Smooth muscle cell (in vitro differentiated cells): ENCODE measurements around the gene SAMD11. TPM values are rescaled to one million over a fixed set of nuclear protein-coding genes. Genes with fewer than 3 reads are reported as not detected.

ENCODE experiments used
- DNase-seq: peaks from one replicate; lab custom pipeline; 2025; ENCODE audit not compliant: unreplicated experiment; lab: John Stamatoyannopoulos, UW
- H2AFZ ChIP-seq: fragments of 200-600 bp; sonication (generic); 2 replicates; pipeline ENCODE4 v1.6.0; 2016; ENCODE audit warnings: antibody characterized with exemption, low read depth, mild to moderate bottlenecking
- H3F3A ChIP-seq: fragments of 200-600 bp; sonication (generic); 2 replicates; pipeline ENCODE4 v1.6.0; 2017; ENCODE audit warnings: antibody characterized with exemption, low read depth
- H3K27ac ChIP-seq: fragments of 200-600 bp; sonication (generic); 2 replicates; pipeline ENCODE4 v1.5.1; 2016; ENCODE audit warnings: low read depth, mild to moderate bottlenecking
- H3K27me3 ChIP-seq: fragments of 200-600 bp; sonication (generic); 2 replicates; pipeline ENCODE4 v1.6.1; 2016; ENCODE audit warnings: low read depth, mild to moderate bottlenecking
- H3K36me3 ChIP-seq: fragments of 200-600 bp; sonication (generic); 2 replicates; pipeline ENCODE4 v1.5.1; 2016; ENCODE audit warnings: low read depth
- H3K4me1 ChIP-seq: fragments of 200-600 bp; sonication (generic); 2 replicates; pipeline ENCODE4 v1.5.1; 2016; ENCODE audit warnings: low read depth
- H3K4me2 ChIP-seq: fragments of 200-600 bp; sonication (generic); 2 replicates; pipeline ENCODE4 v1.6.0; 2016; ENCODE audit warnings: mild to moderate bottlenecking
- H3K4me3 ChIP-seq: fragments of 200-600 bp; sonication (generic); 2 replicates; pipeline ENCODE4 v1.5.1; 2016; ENCODE audit warnings: mild to moderate bottlenecking
- H3K79me2 ChIP-seq: fragments of 200-600 bp; sonication (generic); 2 replicates; pipeline ENCODE4 v1.6.0; 2016; ENCODE audit warnings: low read depth, mild to moderate bottlenecking
- H3K9ac ChIP-seq: fragments of 200-600 bp; sonication (generic); 2 replicates; pipeline ENCODE4 v1.6.0; 2016; ENCODE audit warnings: low read depth
- H3K9me3 ChIP-seq: fragments of 200-600 bp; sonication (generic); replicated peaks from 2 replicates; pipeline ENCODE4 v1.5.1; 2016; ENCODE audit warnings: low read depth
- H4K20me1 ChIP-seq: fragments of 200-600 bp; sonication (generic); 2 replicates; pipeline ENCODE4 v1.6.0; 2016; ENCODE audit warnings: low read depth
- WGBS: methylation state at CpG from one replicate; pipeline ENCODE4 v1.1.7; 2016; ENCODE audit warnings: low lambda C conversion rate; 5-methylcytosine and 5-hydroxymethylcytosine counted together
- polyA plus RNA-seq: library from polyadenylated mRNA; unstranded; fragments of >200 nt; fragmentation: Nextera tagmentation; extraction: Ambion mirVana; gene quantifications from 2 replicates; pipeline ENCODE4 v1.2.1, GENCODE V29; 2016
- total RNA-seq: library from RNA; depleted of rRNA; stranded (reverse); fragments of >200 nt; gene quantifications from 2 replicates; pipeline ENCODE4 v1.2.3, GENCODE V29; 2014
- TF ChIP-seq, protein P1 (sequence below): fragments of 200-600 bp; sonication (generic); IDR thresholded peaks from 2 replicates; pipeline ENCODE4 v1.5.1; 2017; ENCODE audit warnings: borderline replicate concordance, mild to moderate bottlenecking, antibody characterized with exemption; ENCODE audit not compliant: insufficient read depth, poor library complexity, severe bottlenecking

The SAMD11 gene
- total and polyA plus RNA-seq, 2 experiments from 2014 or later: 18.0 to 21.1 TPM

DNA sequence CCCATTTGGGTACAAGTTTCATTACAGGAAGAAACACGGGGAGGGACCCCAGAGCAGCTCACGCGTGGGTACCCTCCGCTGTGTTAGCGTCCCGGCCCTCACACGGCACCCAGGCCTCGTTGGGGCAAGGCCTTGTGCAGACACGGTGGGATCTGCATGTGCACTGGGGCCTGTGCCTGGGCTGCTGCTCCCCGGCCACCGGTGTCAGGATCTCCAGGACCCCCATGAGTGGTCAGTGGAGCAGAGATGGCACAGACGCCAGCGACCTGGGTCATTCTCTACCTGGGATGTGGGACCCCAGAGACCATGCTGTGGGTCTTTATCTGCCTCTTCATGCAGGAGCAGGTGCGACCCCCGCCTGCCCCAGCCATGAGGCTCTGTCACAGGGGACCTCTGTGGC, 5.4 kb upstream of the SAMD11 start:
- Histone ChIP-seq H3K9me3 (no peaks in the 10 kb centered on the region), H3F3A (no peaks in the 10 kb centered on the region), H3K4me2 (no peak overlapping the region), H2AFZ (no peak overlapping the region), H3K4me1 (peaks cover 9% of the 10 kb centered on the region), H3K79me2 (no peaks in the 10 kb centered on the region), H4K20me1 (peaks cover 18% of the 10 kb centered on the region), H3K4me3 (no peak overlapping the region), H3K36me3 (no peaks in the 10 kb centered on the region), H3K27ac (no peak overlapping the region), H3K27me3 (no peaks in the 10 kb centered on the region), H3K9ac (no peak overlapping the region)
- WGBS: 88% methylated on average over 15 of the region's 15 CpGs
- TF ChIP-seq, protein P1, sequence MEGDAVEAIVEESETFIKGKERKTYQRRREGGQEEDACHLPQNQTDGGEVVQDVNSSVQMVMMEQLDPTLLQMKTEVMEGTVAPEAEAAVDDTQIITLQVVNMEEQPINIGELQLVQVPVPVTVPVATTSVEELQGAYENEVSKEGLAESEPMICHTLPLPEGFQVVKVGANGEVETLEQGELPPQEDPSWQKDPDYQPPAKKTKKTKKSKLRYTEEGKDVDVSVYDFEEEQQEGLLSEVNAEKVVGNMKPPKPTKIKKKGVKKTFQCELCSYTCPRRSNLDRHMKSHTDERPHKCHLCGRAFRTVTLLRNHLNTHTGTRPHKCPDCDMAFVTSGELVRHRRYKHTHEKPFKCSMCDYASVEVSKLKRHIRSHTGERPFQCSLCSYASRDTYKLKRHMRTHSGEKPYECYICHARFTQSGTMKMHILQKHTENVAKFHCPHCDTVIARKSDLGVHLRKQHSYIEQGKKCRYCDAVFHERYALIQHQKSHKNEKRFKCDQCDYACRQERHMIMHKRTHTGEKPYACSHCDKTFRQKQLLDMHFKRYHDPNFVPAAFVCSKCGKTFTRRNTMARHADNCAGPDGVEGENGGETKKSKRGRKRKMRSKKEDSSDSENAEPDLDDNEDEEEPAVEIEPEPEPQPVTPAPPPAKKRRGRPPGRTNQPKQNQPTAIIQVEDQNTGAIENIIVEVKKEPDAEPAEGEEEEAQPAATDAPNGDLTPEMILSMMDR: no peak
- no peak for DNase-seq

DNA sequence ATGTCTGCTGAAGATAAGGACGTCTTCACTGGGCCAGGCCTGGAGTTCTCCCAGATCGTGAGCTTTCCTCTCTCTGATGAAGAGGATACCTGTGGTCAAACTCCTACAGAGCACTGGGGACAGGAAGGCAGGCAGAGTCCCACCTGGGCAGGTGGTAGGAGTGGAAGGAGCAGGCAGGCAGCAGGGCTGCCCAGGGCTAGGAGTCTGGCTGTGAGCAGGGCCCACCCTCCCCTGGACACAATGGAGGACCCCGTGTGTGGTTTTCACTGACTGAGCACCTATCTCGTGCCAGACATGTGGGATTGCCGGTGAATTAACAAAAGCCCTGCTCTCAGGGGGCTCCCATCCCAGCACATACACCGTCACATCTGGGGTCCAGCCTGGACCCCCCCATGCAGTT, 4.9 kb upstream of the SAMD11 start:
- Histone ChIP-seq H2AFZ (no peak overlapping the region), H4K20me1 (peaks cover 19% of the 10 kb centered on the region), H3K4me1 (peaks cover 12% of the 10 kb centered on the region), H3F3A (no peaks in the 10 kb centered on the region), H3K9ac (no peak overlapping the region), H3K4me2 (no peak overlapping the region), H3K27ac (no peak overlapping the region), H3K79me2 (no peaks in the 10 kb centered on the region), H3K36me3 (no peaks in the 10 kb centered on the region), H3K9me3 (no peaks in the 10 kb centered on the region), H3K27me3 (no peaks in the 10 kb centered on the region), H3K4me3 (no peak overlapping the region)
- DNase-seq: no peak
- 76% methylated on average over 6 of the region's 6 CpGs for WGBS
- TF ChIP-seq, protein P1: no peak

DNA sequence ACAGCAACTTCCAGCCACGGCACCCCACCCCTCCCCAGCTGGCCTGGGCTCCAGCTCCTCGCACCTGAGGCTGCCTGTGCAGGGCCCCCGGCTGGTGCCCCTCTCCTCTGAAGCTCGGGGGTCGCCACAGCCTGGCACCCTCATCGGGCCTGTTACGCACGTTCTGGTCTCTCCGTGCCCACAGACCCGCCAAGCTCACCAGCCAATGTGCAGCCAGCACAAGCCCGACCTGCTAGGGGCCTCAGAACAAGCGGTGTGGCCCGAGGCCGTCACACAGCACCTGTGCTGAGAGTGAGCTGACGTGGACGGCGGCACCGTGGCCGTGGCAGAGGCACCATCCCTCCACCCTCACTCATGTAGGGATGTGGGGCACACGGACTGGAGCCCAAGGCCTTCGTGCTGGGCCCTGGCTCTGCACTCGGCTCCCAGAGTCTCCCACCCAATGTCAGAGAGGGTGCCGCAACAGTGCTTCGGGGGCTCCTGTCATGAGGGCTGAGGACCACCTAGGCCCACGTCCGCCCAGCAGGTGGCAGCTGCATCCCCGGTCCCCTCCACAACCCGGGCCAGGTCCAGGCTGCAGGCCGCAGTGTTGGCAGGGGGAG, 4.4 kb upstream of the SAMD11 start:
- Histone ChIP-seq H4K20me1 (peaks cover 19% of the 10 kb centered on the region), H3K27ac (no peak overlapping the region), H2AFZ (no peak overlapping the region), H3K4me1 (peaks cover 12% of the 10 kb centered on the region), H3K36me3 (no peaks in the 10 kb centered on the region), H3K4me2 (no peak overlapping the region), H3K9me3 (no peaks in the 10 kb centered on the region), H3K27me3 (no peaks in the 10 kb centered on the region), H3K4me3 (no peak overlapping the region), H3K79me2 (no peaks in the 10 kb centered on the region), H3F3A (no peaks in the 10 kb centered on the region), H3K9ac (no peak overlapping the region)
- TF ChIP-seq, protein P1: no peak
- WGBS: 89% methylated on average over 29 of the region's 29 CpGs
- DNase-seq: no peak

DNA sequence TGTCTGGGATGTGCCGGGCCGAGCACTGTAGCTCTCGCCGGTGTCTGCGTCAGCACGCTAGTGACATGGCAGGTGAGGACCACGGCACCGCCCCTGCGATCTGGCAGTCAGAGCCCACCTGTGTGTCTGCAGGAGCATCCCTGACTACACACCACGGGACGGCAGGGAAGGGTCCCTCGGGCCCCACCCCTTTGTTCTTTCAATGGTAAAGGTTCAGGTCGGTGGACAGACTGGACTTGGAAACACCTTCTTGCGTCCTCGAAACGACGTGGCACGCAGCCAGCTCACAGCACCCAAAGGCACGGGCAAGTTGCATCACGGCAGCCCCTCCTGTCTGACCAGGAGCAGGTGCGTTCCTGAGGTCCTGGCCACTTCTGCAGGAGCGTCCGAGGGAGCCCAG, 3.7 kb upstream of the SAMD11 start:
- H3K9ac ChIP-seq: no peak overlapping the region
- H3K27ac ChIP-seq: no peak overlapping the region
- H3K36me3 ChIP-seq: no peaks in the 10 kb centered on the region
- no peak overlapping the region for H3K4me2 ChIP-seq
- H3F3A ChIP-seq: no peaks in the 10 kb centered on the region
- peaks cover 12% of the 10 kb centered on the region for H3K4me1 ChIP-seq
- TF ChIP-seq, protein P1: no peak
- H4K20me1 ChIP-seq: peaks cover 19% of the 10 kb centered on the region
- DNase-seq: no peak
- no peaks in the 10 kb centered on the region for H3K9me3 ChIP-seq
- WGBS: 84% methylated on average over 23 of the region's 23 CpGs
- no peaks in the 10 kb centered on the region for H3K79me2 ChIP-seq
- no peak overlapping the region for H3K4me3 ChIP-seq
- no peak overlapping the region for H2AFZ ChIP-seq
- H3K27me3 ChIP-seq: no peaks in the 10 kb centered on the region
